H1 (cell line): Measurements from ENCODE around the gene SCAPER. TPM values are rescaled to one million over a fixed set of nuclear protein-coding genes. Genes with fewer than 3 reads are reported as not detected.
"Not testable (repeated sequence)": the region's sequence is repeated elsewhere in the genome, so short reads cannot be mapped to it uniquely, and the experiment has no call there.

Source experiments
- CTCF ChIA-PET: fragments of 300-600 bp; sonication (Branson Sonifier 250); formaldehyde crosslinking; loops from one replicate; lab custom pipeline; 2021; ENCODE audit not compliant: partially characterized antibody; lab: Charles Lee
- POLR2A ChIA-PET: fragments of 300-600 bp; sonication (Branson Sonifier 250); formaldehyde crosslinking; loops from one replicate; lab custom pipeline; 2021; ENCODE audit warnings: inconsistent platforms; ENCODE audit not compliant: partially characterized antibody; lab: Charles Lee
- DNase-seq, 2 experiments: peaks; one replicate each; pipeline versions ENCODE4 v3.0.0 to v3.0.0-alpha.2; 2010 to 2022; ENCODE audit warnings: low spot score in 2 of 2, low read depth in 1 of 2, mixed read lengths in 1 of 2
- FAIRE-seq: peaks from 2 replicates; lab custom pipeline; 2011; peaks lifted over from hg19 to GRCh38; lab: Jason Lieb, UNC
- H2AFZ ChIP-seq: 2 replicates; pipeline ENCODE4 v1.8.1; 2012; ENCODE audit warnings: low read length, inconsistent platforms
- H2AK5ac ChIP-seq: 2 replicates; pipeline ENCODE4 v1.6.1; 2013; ENCODE audit warnings: low read depth, low read length
- H2BK120ac ChIP-seq: replicated peaks from 2 replicates; pipeline ENCODE3; 2013; ENCODE audit warnings: low read depth, low read length, inconsistent platforms
- H2BK12ac ChIP-seq: 2 replicates; pipeline ENCODE4 v1.6.1; 2013; ENCODE audit warnings: low read depth, low read length
- H2BK15ac ChIP-seq: 2 replicates; pipeline ENCODE4 v1.6.1; 2013; ENCODE audit warnings: low read length
- H2BK20ac ChIP-seq: 2 replicates; pipeline ENCODE4 v1.6.1; 2013; ENCODE audit warnings: low read length
- H2BK5ac ChIP-seq: 2 replicates; pipeline ENCODE4 v1.6.1; 2013; ENCODE audit warnings: low read depth, low read length
- H3K14ac ChIP-seq: 2 replicates; pipeline ENCODE4 v1.6.1; 2013; ENCODE audit warnings: inconsistent platforms; ENCODE audit not compliant: insufficient read length
- H3K18ac ChIP-seq: 2 replicates; pipeline ENCODE4 v1.6.1; 2013; ENCODE audit warnings: low read length; ENCODE audit errors: extremely low read depth
- H3K23ac ChIP-seq: 2 replicates; pipeline ENCODE4 v1.6.1; 2013; ENCODE audit warnings: inconsistent platforms; ENCODE audit not compliant: insufficient read length
- H3K23me2 ChIP-seq: 2 replicates; pipeline ENCODE4 v1.6.1; 2013; ENCODE audit warnings: low read depth, low read length
- H3K27ac ChIP-seq: 2 replicates; pipeline ENCODE4 v1.6.1; 2011; ENCODE audit warnings: low read depth, low read length, inconsistent platforms
- H3K27me3 ChIP-seq, 4 experiments: replicated peaks in 1 of 4; 1 replicate in 1 of 4; 2 replicates in 3 of 4; pipeline versions ENCODE4 v1.6.1 to v1.8.1; 2011 to 2013; ENCODE audit warnings: low read length in 3 of 4, mild to moderate bottlenecking in 3 of 4, inconsistent platforms in 2 of 4, mixed read lengths in 2 of 4, moderate library complexity in 1 of 4; ENCODE audit not compliant: control insufficient read depth in 3 of 4, insufficient read depth in 3 of 4; ENCODE audit errors: extremely low read depth in 1 of 4
- H3K36me3 ChIP-seq, 4 experiments: 2 replicates each; pipeline versions ENCODE4 v1.6.1 to v1.8.1; 2011 to 2013; ENCODE audit warnings: mild to moderate bottlenecking in 4 of 4, low read length in 3 of 4, moderate library complexity in 2 of 4, control low read depth in 1 of 4, inconsistent platforms in 1 of 4; ENCODE audit not compliant: insufficient read depth in 4 of 4, control insufficient read depth in 2 of 4
- H3K4ac ChIP-seq: replicated peaks from 2 replicates; pipeline ENCODE3; 2013; ENCODE audit warnings: low read length, low read depth, mixed read lengths, inconsistent platforms; ENCODE audit not compliant: insufficient read length
- H3K4me1 ChIP-seq, 4 experiments: replicated peaks in 1 of 4; 1 replicate in 1 of 4; 2 replicates in 3 of 4; pipeline versions ENCODE4 v1.6.1 to v1.8.1; 2011 to 2013; ENCODE audit warnings: low read length in 3 of 4, inconsistent platforms in 2 of 4, mixed read lengths in 1 of 4; ENCODE audit not compliant: insufficient read depth in 4 of 4, control insufficient read depth in 3 of 4
- H3K4me2 ChIP-seq, 2 experiments: 2 replicates each; pipeline versions ENCODE4 v1.6.1 to v1.8.1; 2011 to 2013; ENCODE audit warnings: low read depth in 2 of 2, low read length in 2 of 2, control low read depth in 1 of 2, inconsistent platforms in 1 of 2, mild to moderate bottlenecking in 1 of 2; ENCODE audit not compliant: insufficient read depth in 1 of 2
- H3K4me3 ChIP-seq, 4 experiments: fragments of 200-600, 300-600 bp in 1 of 4; sonication (generic), shearing (Covaris generic), sonication (Bioruptor Twin) in 1 of 4; 2 replicates each; pipeline versions ENCODE4 v1.5.1 to v1.8.1; 2011 to 2016; ENCODE audit warnings: low read length in 4 of 4, low read depth in 3 of 4, control low read depth in 2 of 4, inconsistent platforms in 2 of 4, mild to moderate bottlenecking in 2 of 4, mixed read lengths in 1 of 4, moderate library complexity in 1 of 4; ENCODE audit not compliant: insufficient read depth in 2 of 4; ENCODE audit errors: extremely low read depth in 1 of 4
- H3K56ac ChIP-seq: replicated peaks from 2 replicates; pipeline ENCODE3; 2013; ENCODE audit warnings: low read depth, mild to moderate bottlenecking, mixed read lengths, low read length, inconsistent platforms; ENCODE audit not compliant: insufficient read length
- H3K79me1 ChIP-seq: 2 replicates; pipeline ENCODE4 v1.6.1; 2013; ENCODE audit warnings: low read depth, low read length, control low read depth
- H3K79me2 ChIP-seq, 2 experiments: 2 replicates each; pipeline versions ENCODE4 v1.6.1 to v1.8.1; 2012 to 2013; ENCODE audit warnings: low read length in 2 of 2, mild to moderate bottlenecking in 2 of 2, inconsistent platforms in 1 of 2; ENCODE audit not compliant: insufficient read depth in 2 of 2, control insufficient read depth in 1 of 2
- H3K9ac ChIP-seq, 4 experiments: replicated peaks in 1 of 4; 1 replicate in 1 of 4; 2 replicates in 3 of 4; pipeline versions ENCODE4 v1.6.1 to v1.8.1; 2011 to 2013; ENCODE audit warnings: low read depth in 3 of 4, low read length in 3 of 4, control low read depth in 2 of 4, mild to moderate bottlenecking in 2 of 4, moderate library complexity in 2 of 4, inconsistent platforms in 1 of 4; ENCODE audit errors: extremely low read depth in 1 of 4
- H3K9me3 ChIP-seq, 2 experiments: 2 replicates each; pipeline versions ENCODE4 v1.6.1 to v1.8.1; 2012 to 2013; ENCODE audit warnings: mild to moderate bottlenecking in 2 of 2, moderate library complexity in 2 of 2, control low read depth in 1 of 2, inconsistent platforms in 1 of 2, low read depth in 1 of 2, low read length in 1 of 2, mixed read lengths in 1 of 2; ENCODE audit not compliant: insufficient read depth in 2 of 2
- H4K20me1 ChIP-seq, 2 experiments: replicated peaks in 1 of 2; 2 replicates each; pipeline versions ENCODE3 to v1.8.1; 2011 to 2013; ENCODE audit warnings: inconsistent platforms in 2 of 2, low read length in 2 of 2, mild to moderate bottlenecking in 1 of 2; ENCODE audit not compliant: insufficient read depth in 2 of 2, control insufficient read depth in 1 of 2
- H4K5ac ChIP-seq: 2 replicates; pipeline ENCODE4 v1.6.1; 2013; ENCODE audit warnings: low read length, low read depth, mixed read lengths, inconsistent platforms; ENCODE audit not compliant: insufficient read length
- H4K8ac ChIP-seq: 2 replicates; pipeline ENCODE4 v1.8.0; 2013; ENCODE audit warnings: mild to moderate bottlenecking, moderate library complexity, low read length, inconsistent platforms; ENCODE audit not compliant: insufficient read depth; ENCODE audit errors: extremely low read depth
- H4K91ac ChIP-seq: replicated peaks from 2 replicates; pipeline ENCODE3; 2013; ENCODE audit warnings: low read length, mixed read lengths, inconsistent platforms; ENCODE audit not compliant: insufficient read length
- NANOG ChIP-seq: IDR thresholded peaks from 2 replicates; pipeline ENCODE4 v1.6.1; 2011; ENCODE audit warnings: low read length, low read depth, mild to moderate bottlenecking, inconsistent platforms; ENCODE audit not compliant: insufficient read depth, poor library complexity, severe bottlenecking
- SAP30 ChIP-seq: fragments of 300-600 bp; sonication (generic); IDR thresholded peaks from 2 replicates; pipeline ENCODE4 v1.7.1; 2012; ENCODE audit warnings: low read length, moderate library complexity, mild to moderate bottlenecking, inconsistent platforms; ENCODE audit not compliant: insufficient read depth, insufficient replicate concordance
- SP2 ChIP-seq: IDR thresholded peaks from 2 replicates; pipeline ENCODE4 v1.6.1; 2012; ENCODE audit warnings: mild to moderate bottlenecking, low read length, inconsistent platforms
- TEAD4 ChIP-seq: IDR thresholded peaks from 2 replicates; pipeline ENCODE4 v1.6.1; 2012; ENCODE audit warnings: low read depth, low read length, inconsistent platforms, mixed read lengths
- WGBS, 2 experiments: shearing (Covaris generic) in 1 of 2; methylation state at CpG; one replicate each; pipeline versions ENCODE4 v1.1.6 to v1.1.7; 2013 to 2015; ENCODE audit warnings: low lambda C conversion rate in 2 of 2, mixed read lengths in 2 of 2, inconsistent platforms in 1 of 2, low coverage in 1 of 2, missing lambda C conversion rate in 1 of 2; ENCODE audit not compliant: insufficient replicate concordance in 2 of 2, insufficient coverage in 1 of 2, insufficient read length in 1 of 2; ENCODE audit errors: extremely low coverage in 1 of 2, missing lambda C conversion rate in 1 of 2; 5-methylcytosine and 5-hydroxymethylcytosine counted together
- polyA plus RNA-seq, 7 experiments: library from polyadenylated mRNA; depleted of rRNA in 3 of 7; stranded (reverse) in 5 of 7; unstranded in 2 of 7; fragments of >200 nt in 5 of 7; fragments of 200-250 nt in 2 of 7; gene quantifications; 1 replicate in 5 of 7; 2 replicates in 1 of 7; 4 replicates in 1 of 7; pipeline versions ENCODE4 v1.2.1 to v1.2.3, GENCODE V29; 2011 to 2013; ENCODE audit warnings: missing spikeins in 2 of 7, mixed read lengths in 2 of 7
- total RNA-seq: library from RNA; stranded (reverse); fragmentation: NEBNext Ultra II Directional; extraction: Animal tissue kit (Norgen Biotek cat#: 25700); gene quantifications from 2 replicates; pipeline ENCODE4 v1.2.1, GENCODE V29; 2021

SCAPER gene
- total and polyA plus RNA-seq, 2 of the 8 experiments (the other 6 are each of a cell fraction or from before 2014, with no cell fraction given): 1.6 to 6.8 TPM

DNA sequence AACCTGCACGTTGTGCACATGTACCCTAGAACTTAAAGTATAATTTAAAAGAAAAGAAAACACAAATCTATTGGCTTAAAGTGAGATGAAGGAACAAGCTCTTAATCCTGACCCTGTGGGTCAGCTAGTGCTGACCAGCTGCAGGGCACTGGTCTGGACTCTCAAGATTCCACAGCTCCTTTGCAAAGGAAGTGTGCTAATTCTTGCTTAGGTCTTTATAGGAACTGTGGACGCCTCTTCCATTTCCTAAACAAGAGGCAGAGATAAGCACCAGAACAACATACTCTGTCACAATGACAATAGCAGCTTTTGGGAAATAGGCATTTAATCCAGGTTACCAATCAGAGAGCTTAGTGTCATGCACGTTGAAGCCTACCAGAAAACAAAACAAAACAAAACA, 402.5 kb downstream of the SCAPER start (continued):
- TF ChIP-seq SAP30: no peak
- no peak for TF ChIP-seq TEAD4
- no peak for TF ChIP-seq NANOG
- no peak for TF ChIP-seq SP2

DNA sequence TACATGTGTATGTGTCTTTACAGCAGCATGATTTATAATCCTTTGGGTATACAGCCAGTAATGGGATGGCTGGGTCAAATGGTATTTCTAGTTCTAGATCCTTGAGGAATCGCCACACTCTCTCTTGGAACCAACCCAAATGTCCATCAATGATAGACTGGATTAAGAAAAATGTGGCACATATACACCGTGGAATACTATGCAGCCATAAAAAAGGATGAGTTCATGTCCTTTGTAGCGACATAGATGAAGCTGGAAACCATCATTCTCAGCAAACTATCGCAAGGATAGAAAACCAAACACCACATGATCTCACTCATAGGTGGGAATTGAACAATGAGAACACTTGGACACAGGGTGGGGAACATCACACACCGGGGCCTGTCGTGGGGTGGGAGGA, 403.0 kb downstream of the SCAPER start:
- H3K4me3 ChIP-seq, H3K56ac ChIP-seq, H3K9me3 ChIP-seq, H3K27me3 ChIP-seq, H4K5ac ChIP-seq, H4K8ac ChIP-seq, H4K20me1 ChIP-seq, H2BK20ac ChIP-seq, H3K79me1 ChIP-seq, H2BK15ac ChIP-seq, H2BK5ac ChIP-seq, H3K4ac ChIP-seq, H4K91ac ChIP-seq, H3K27ac ChIP-seq, H3K79me2 ChIP-seq, POLR2A ChIA-PET, FAIRE-seq, H2AFZ ChIP-seq, H2AK5ac ChIP-seq, H2BK12ac ChIP-seq, H3K4me2 ChIP-seq, DNase-seq, H3K23me2 ChIP-seq, H3K36me3 ChIP-seq, H2BK120ac ChIP-seq, H3K23ac ChIP-seq, H3K4me1 ChIP-seq, CTCF ChIA-PET, H3K9ac ChIP-seq, H3K18ac ChIP-seq, H3K14ac ChIP-seq: not testable (repeated sequence)
- 97% methylated on average over 5 of the region's 6 CpGs; no CpG with 5 or more reads in 1 of the 2 experiments for WGBS, 2 experiments
